IgD-negative memory B cell (primary cell): ENCODE measurements around the gene WNT11. TPM values are rescaled to one million over a fixed set of nuclear protein-coding genes. Genes with fewer than 3 reads are reported as not detected.

Experiments
- H3K27ac Mint-ChIP-seq, 3 donors: one replicate each; pipeline ENCODE4 v1.8.0; 2020 to 2022; ENCODE audit warnings: mild to moderate bottlenecking in 3 of 3, mixed read lengths in 3 of 3, moderate library complexity in 1 of 3
- H3K27me3 Mint-ChIP-seq: one replicate; pipeline ENCODE4 v1.8.0; 2021; ENCODE audit warnings: mixed read lengths
- H3K36me3 Mint-ChIP-seq: one replicate; pipeline ENCODE4 v1.8.0; 2020; ENCODE audit warnings: mild to moderate bottlenecking, mixed read lengths
- H3K4me1 Mint-ChIP-seq, 3 donors: one replicate each; pipeline ENCODE4 v1.8.0; 2020 to 2022; ENCODE audit warnings: mixed read lengths in 3 of 3, mild to moderate bottlenecking in 1 of 3
- H3K4me3 Mint-ChIP-seq, 4 donors: one replicate each; pipeline ENCODE4 v1.8.0; 2020 to 2022; ENCODE audit warnings: mild to moderate bottlenecking in 4 of 4, mixed read lengths in 4 of 4, moderate library complexity in 3 of 4
- H3K9me3 Mint-ChIP-seq, 3 donors: one replicate each; pipeline ENCODE4 v1.8.0; 2020 to 2021; ENCODE audit warnings: mixed read lengths in 3 of 3, mild to moderate bottlenecking in 1 of 3
- polyA plus RNA-seq: library from polyadenylated mRNA; unstranded; fragments of 300-500 nt; fragmentation: Illumina TruSeq; gene quantifications from one replicate; pipeline ENCODE4 v1.2.3, GENCODE V29; 2021

Gene WNT11
- polyA plus RNA-seq, 1 donor from 2014 or later: not detected

DNA sequence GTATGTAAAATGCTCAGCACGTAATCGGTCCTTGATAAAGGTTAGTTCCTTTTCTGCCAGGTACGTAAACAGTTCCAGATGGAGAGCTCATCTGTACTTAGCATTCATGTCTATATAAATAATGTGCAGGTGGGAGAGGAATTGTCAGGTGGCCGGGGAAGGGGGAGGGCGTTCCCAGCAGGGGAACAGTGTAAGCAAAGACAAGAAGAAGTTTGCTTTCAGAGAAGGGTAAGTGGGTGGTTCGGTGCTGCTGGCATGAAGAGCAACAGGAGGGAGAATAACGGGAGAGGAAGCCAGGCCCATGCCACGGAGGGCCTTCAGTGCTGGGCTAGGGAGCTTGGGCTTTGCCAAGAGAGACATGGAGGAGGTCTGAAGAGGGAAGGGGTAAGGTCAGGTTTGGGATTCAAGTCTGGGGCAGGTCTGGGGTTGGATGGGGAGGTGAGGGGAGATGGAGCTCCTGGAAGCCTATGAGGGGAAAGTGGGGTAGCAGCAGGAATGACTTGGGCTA is 11.4 kb upstream of the WNT11 start:
- Mint-ChIP-seq H3K27me3 (peaks cover 6% of the 10 kb centered on the region), H3K4me1 (peaks cover 0 to 3% (median 0%) of the 10 kb centered on the region in 3 donors), H3K36me3 (no peaks in the 10 kb centered on the region), H3K27ac (no peak overlapping the region), H3K4me3 (no peak overlapping the region), H3K9me3 (peaks cover 0 to 2% (median 0%) of the 10 kb centered on the region in 3 donors)

DNA sequence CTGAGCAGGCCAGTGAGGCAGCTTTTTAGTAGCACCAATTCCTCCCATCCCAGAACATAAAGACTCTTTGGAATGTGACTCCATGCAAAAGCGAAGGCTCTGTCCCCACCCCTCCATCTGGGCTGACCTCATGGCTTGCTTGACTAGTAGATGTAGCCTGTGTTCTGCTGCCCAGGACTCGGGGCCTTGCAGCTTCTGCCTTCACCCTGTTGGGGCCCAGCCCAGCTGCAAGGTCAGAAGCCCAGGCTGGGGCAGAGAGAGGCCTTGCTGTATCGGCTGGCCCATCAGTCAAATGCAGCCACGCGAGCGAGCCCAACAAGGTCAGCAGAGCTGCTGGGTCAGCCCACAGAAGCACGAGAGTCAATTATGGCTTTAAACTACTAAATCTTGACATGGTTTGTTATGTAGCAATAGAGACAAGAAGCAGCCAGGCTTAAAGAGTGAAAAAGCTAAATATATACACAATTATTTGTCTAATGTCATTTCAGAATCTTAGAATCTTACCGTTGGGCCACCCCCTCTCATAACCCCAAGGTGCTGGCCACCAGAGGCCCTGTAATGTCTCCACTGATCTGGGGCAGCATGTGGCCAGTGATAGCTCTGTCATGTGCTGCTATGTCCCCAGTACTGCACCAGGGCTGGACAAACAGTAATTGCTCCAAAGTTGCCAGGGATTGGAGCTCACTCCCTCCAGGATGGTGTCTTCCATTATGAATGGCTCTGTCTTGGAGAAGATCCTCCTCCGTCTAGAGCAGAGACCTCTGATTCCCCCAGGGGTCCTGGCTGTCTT is 10.4 kb upstream of the WNT11 start:
- no peaks in the 10 kb centered on the region for H3K36me3 Mint-ChIP-seq
- peaks cover 0 to 3% (median 0%) of the 10 kb centered on the region in 3 donors for H3K4me1 Mint-ChIP-seq
- H3K27ac Mint-ChIP-seq: no peak overlapping the region
- H3K27me3 Mint-ChIP-seq: peaks cover 10% of the 10 kb centered on the region
- H3K4me3 Mint-ChIP-seq: peak overlapping the region in 1 of 4 donors; percentile 5
- peaks cover 0 to 2% (median 0%) of the 10 kb centered on the region in 3 donors for H3K9me3 Mint-ChIP-seq

DNA sequence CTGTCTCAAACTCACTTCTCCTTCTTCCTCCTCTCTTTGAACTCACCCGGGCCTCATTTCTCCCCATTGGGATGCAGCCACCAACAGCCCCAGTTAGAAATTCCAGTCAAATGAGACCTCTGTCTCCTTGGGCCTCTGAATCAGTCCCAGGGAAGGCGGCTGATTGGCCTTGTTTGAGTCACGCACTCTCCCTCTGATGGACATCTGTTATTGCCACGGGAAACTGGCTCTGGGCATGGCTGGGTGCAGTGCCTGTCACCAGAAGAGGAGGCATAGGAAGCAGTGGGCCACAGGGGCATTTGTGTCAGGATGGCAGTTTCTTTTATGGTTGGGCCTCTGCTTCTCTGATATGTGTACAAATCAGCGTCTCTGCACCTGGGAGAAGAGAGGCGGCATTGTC is 9.6 kb upstream of the WNT11 start:
- H3K27ac Mint-ChIP-seq: no peak overlapping the region
- no peaks in the 10 kb centered on the region for H3K9me3 Mint-ChIP-seq
- H3K4me3 Mint-ChIP-seq: peak overlapping the region in 1 of 4 donors; percentile 18
- peaks cover 14% of the 10 kb centered on the region for H3K27me3 Mint-ChIP-seq
- no peaks in the 10 kb centered on the region for H3K36me3 Mint-ChIP-seq
- peaks cover 0 to 3% (median 0%) of the 10 kb centered on the region in 3 donors for H3K4me1 Mint-ChIP-seq

DNA sequence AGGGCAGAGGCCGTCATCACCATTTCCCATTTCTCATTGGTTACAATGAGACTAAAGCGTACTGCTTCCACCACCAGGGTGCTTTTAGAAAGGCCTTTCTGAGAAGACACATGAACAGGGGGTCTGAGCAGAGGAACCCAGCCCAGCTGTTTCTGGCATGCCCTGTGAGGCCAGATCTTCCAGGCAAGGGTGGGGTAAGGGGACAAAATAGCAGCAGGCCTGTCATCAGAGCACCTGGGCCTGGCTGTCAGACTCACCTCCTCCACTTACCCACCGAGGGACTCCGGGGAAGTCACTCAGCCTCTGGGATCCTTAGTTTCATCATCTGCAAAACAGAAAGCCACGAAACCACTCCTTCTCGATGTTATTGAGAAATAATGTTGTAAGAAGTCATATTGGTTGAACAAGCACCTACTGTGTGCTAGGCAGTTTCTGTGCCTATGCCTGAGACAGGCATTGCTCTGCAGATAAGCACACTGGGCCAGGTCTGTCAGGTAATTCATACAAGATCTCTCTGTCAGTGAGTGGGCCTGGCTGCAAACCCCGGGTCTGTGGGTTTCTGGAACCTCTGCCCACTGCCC is 8.8 kb upstream of the WNT11 start:
- peaks cover 16% of the 10 kb centered on the region for H3K27me3 Mint-ChIP-seq
- peak overlapping the region in 1 of 4 donors; percentile 18 for H3K4me3 Mint-ChIP-seq
- peaks cover 0 to 3% (median 0%) of the 10 kb centered on the region in 3 donors for H3K4me1 Mint-ChIP-seq
- H3K36me3 Mint-ChIP-seq: no peaks in the 10 kb centered on the region
- no peaks in the 10 kb centered on the region for H3K9me3 Mint-ChIP-seq
- no peak overlapping the region for H3K27ac Mint-ChIP-seq

DNA sequence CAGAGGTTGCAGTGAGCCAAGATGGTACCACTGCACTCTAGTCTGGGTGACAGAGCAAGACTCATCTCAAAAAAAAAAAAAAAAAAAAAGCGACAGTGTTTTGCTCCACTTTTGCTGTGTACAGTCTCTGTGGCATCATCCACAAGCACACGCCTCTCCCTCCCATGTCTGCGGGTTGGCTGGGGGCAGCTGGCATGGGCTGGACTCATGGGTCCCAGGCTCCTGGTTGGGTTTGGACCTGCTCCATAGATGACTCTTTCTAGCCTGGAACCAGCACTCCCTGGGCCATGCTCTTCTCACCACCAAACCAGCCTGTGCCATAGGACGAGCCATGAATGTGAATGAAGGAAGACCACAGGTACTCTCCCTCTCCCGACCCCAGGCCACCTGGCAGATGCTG is 7.9 kb upstream of the WNT11 start:
- Mint-ChIP-seq H3K36me3 (no peaks in the 10 kb centered on the region), H3K4me1 (peaks cover 0 to 3% (median 0%) of the 10 kb centered on the region in 3 donors), H3K9me3 (no peaks in the 10 kb centered on the region), H3K27me3 (peaks cover 16% of the 10 kb centered on the region), H3K4me3 (peak overlapping the region in 1 of 4 donors; percentile 49), H3K27ac (no peak overlapping the region)

DNA sequence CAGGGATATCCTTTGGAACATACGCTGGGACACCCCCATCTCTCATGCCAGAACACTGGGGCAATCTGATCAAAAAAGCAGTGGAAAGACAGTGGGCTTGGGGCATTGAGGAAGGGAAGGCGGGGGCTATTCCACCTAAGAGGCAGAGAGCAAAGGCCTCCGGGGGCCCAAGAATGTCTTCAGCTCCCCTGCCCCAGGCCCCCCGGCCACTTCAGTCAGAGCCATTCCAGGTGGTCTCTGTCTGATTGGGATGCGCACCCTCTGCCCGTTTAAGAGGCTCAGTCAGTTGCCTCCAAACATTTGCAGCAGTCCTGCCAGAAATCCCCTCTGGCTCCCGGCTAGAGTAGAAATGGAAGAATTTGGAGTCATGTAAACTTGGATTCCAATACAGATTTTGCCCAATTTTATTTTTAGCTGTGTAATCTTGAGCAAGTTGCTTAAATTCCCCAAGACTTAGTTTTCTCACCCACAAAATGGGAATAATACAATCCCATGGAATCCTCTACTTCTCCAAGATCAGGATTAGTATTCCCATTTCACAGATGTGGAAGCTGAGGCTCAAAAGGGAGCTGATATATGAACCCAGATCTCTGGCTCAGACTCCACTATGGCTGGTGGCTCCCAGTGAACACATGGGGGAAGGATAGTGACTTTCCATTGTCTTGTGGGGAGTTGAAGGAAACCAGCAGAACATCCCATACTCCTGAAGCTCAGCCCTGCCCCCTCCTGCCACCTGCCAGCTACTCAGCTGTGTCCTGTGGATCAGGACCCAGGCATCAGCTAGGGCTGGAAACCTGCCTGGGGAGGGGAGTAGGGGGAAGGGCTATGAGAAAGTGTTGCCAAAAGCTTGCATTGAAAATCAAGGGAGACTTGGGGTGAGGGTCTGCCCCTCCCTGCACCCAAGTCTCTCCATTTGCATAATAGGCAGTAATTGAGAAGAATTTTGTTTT is 6.1 kb upstream of the WNT11 start:
- Mint-ChIP-seq H3K27me3 (peaks cover 21% of the 10 kb centered on the region), H3K4me1 (peaks cover 0 to 4% (median 1%) of the 10 kb centered on the region in 3 donors), H3K27ac (no peak overlapping the region), H3K36me3 (no peaks in the 10 kb centered on the region), H3K4me3 (peak overlapping the region in 1 of 4 donors; percentile 52), H3K9me3 (no peaks in the 10 kb centered on the region)

DNA sequence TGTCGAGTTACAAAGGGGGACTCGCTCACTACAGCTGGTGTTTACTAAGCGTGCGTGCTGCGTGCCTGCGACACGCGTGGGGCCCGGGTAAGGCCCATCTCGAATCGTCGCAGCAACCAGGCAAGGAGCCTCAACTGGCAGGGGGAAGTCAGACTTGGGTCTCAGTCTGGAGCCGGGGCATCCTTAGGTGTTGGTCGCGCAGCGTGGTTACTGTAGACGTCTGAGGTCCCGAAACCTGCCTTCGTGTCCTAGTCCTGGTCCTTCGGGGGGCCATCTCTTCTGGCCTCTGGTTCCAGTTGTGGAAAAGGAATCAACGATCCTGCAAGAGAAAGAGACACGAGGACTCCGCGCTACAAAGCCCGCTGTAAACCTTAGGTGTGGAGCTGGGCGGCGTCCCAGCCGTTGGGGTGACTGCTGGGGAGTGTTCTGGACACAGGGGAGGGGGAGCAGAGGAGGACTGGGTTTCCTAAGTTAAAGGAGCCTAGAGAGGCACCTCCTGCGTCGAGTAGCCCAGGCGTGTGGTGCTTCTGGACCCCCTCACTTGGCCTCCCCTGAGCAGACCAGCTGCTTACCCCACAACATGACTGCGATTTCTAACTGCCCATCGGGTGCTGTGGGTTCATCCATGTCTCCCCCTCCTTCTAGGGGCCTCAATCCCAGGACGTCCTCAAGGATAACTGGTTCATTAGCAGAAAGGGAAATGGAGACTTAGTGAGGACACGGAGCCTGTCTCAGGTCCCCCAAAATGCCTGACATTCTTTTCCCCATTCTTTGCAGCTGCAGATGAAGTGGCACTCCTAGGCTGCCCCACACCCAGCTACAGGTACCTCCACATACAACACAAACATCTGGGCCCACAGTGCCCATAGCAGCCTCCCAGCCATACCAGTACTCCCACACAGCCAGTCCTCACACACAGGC is 4.9 kb upstream of the WNT11 start:
- no peaks in the 10 kb centered on the region for H3K9me3 Mint-ChIP-seq
- peak overlapping the region in 1 of 3 donors; percentile 11 for H3K27ac Mint-ChIP-seq
- peak overlapping the region; percentile 8 to 91 (median 76) for H3K4me3 Mint-ChIP-seq
- H3K4me1 Mint-ChIP-seq: peaks cover 0 to 10% (median 4%) of the 10 kb centered on the region in 3 donors
- no peaks in the 10 kb centered on the region for H3K36me3 Mint-ChIP-seq
- peaks cover 26% of the 10 kb centered on the region for H3K27me3 Mint-ChIP-seq

DNA sequence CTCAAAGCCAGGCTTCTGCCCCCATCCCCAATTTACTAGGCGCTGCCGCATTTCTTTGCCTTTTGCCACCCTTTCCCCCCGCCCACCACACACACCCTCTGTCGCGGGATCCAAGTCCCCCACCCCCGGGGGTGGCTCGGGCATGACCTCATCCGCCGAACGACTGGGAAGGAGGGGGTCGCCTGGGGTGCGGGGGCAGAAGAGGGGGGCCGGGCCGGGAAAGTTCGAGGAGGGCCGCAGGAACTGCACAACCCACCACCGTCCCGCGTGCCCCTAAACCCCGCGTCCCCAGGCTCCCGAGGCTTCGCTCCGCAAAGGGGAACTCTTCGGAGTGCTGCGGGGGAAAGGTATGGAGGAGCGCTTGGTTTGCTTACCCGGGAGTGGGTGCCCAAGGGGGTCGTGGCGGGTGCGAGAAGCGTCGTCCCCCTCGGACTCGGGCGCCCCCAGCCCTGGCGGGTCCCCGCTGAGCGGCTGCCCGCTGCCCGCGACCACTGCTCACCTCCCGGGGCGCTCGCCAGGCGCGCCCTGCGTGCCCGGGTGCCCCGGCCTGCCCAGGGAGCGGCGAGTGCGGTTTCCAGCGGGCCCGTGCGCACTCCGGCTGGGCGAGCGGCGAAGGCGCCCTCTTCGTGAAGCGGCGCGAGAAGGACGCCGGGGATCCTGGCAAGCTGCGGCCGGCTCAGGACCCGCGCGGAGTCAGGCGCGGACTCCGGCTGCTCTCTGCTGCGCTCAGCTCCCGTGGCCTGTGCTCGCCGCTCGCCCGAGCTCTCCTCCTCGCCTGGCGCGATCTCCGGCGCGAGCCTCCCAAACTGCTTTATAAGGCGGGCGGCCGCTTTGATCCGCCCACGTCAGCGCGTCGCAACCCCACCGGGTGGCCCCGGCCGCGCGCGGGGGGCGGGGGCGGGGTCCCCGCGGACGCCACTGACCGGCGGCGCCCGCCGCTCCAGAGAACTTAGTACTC is 4.0 kb upstream of the WNT11 start:
- H3K27ac Mint-ChIP-seq: no peak overlapping the region
- no peaks in the 10 kb centered on the region for H3K9me3 Mint-ChIP-seq
- H3K36me3 Mint-ChIP-seq: no peaks in the 10 kb centered on the region
- H3K4me3 Mint-ChIP-seq: peak overlapping the region; percentile 8 to 91 (median 72)
- peaks cover 0 to 15% (median 10%) of the 10 kb centered on the region in 3 donors for H3K4me1 Mint-ChIP-seq
- H3K27me3 Mint-ChIP-seq: peaks cover 33% of the 10 kb centered on the region

DNA sequence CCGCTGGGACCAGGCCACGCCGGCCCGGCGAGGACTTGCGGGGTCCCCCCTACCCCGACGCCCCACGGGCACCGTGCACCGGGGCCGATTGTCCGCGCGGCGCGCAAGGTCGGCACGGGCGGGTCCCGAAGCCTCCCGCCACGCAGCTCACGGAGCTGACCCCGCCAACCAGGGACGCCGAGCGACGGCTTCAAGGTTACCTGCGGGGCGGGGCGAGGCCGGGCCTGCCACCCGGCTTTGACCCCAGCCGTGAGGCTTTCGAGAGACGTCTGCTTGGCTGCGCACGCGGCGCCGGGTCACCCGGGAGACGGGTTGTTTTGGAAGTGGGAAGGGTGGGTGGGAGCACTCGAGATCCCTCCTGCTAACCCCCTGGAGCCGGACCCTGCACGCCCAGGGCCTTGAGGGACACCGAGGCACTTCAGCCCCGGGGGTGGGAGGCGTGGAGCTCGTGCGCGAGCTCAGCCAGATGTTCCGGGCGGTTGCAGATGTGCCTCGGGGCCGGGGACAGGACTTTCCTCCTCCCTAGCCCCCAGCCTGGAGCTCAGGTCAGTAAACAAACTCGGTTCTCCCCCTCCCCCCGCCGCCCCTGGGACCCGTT is 3.2 kb upstream of the WNT11 start:
- Mint-ChIP-seq H3K36me3 (no peaks in the 10 kb centered on the region), H3K4me3 (peak overlapping the region; percentile 58 to 97 (median 83)), H3K9me3 (no peaks in the 10 kb centered on the region), H3K4me1 (peaks cover 0 to 15% (median 10%) of the 10 kb centered on the region in 3 donors), H3K27me3 (peaks cover 34% of the 10 kb centered on the region), H3K27ac (no peak overlapping the region)

DNA sequence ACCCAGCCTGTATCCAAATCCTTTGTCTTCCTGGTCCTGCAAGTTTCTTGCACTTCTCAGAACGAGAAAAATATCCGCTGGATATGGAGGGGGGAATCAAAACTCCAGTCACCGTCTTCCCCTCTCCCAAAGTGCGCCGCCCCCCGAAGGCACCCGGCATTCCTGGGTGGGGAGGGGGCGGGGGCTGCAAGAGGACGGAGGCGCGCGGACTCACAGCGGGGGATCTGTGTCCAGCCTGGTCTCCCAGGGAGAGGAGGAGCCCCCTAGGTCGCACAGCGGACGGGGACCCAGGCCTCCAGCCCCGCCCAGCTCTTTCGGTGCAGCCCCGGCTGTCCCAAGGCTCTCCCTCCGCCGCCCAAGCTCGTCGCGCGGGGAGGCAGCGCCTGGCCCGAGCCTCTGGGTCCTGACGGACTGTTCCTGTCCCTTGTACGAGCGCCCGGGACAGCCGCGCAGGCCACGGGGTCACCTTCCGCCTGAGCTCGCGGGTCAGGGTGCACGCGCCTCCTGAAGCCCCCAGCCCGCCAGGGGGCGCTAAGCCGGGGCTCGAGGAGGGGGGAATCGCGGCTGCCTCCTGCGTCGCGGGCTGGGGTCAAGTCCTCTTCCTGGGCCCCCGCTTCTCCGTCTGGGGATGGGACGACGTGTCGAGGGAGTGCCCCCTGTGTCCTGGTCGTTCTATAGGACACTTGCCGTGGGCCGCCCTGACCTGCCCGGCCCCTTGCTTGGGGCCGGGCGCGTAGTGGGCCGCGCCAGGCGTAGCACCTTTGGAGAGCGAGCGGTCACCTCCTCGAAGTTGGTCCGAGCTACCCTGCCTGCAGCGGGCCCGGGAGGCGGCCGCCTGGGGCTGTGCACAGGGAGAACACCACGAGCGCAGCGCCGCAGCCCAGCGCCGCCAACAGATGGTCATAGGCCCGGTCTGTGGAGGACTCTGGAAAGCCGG is 2.4 kb upstream of the WNT11 start:
- peak overlapping the region in 1 of 3 donors; percentile 23 for H3K27ac Mint-ChIP-seq
- H3K9me3 Mint-ChIP-seq: no peaks in the 10 kb centered on the region
- H3K36me3 Mint-ChIP-seq: no peaks in the 10 kb centered on the region
- peak overlapping the region; percentile 81 to 97 (median 93) for H3K4me3 Mint-ChIP-seq
- peaks cover 0 to 14% (median 10%) of the 10 kb centered on the region in 3 donors for H3K4me1 Mint-ChIP-seq
- H3K27me3 Mint-ChIP-seq: peaks cover 42% of the 10 kb centered on the region

DNA sequence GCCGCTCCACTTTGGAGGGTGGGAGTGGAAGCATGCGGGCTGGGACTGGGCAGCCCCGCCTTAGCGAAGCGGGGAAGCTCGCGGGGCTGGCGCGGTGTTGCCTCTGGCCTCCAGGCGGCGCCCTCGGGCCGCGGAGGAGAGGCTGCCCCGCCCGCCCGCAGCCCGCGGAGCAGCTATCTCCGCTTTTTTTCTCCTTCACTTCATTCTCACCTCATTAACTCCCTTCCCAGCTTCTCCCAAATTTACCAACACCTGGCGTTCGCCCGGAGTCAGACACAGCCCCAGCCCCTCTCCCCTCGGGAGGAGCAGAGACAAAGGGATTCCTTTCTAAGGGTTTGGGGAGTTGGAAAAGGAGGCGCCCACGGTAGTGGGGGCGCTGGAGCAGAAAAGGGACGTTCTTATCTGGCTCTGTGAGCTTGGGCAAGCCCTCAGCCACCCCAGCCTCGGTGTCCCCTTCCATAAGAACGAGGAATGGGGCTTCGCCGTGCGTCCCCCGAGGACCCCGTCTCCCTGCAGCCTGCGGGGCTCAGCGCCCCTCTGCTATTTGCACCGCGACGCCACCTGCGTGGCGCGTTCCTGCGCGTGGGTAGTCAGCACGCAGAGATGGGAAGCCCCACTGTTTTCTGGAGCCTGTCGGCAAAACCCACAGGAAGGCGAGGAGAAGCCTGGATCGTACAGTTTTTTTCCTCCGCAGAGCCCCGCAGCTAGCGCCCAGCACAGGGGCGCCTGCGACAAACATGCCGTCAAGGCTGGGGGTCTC is 1.5 kb upstream of the WNT11 start:
- Mint-ChIP-seq H3K4me1 (peaks cover 0 to 12% (median 10%) of the 10 kb centered on the region in 3 donors), H3K9me3 (no peaks in the 10 kb centered on the region), H3K4me3 (peak overlapping the region; percentile 81 to 97 (median 93)), H3K27me3 (peaks cover 42% of the 10 kb centered on the region), H3K36me3 (no peaks in the 10 kb centered on the region), H3K27ac (peak overlapping the region in 2 of 3 donors; percentile 57 to 59)
